GM19043 (cell line): Measurements from ENCODE around the gene CRYBG2.
"Not testable (repeated sequence)": the region's sequence is repeated elsewhere in the genome, so short reads cannot be mapped to it uniquely, and the experiment has no call there.

Experiments
- ATAC-seq: cut with Tn5 transposase; IDR thresholded peaks from one replicate; pipeline ENCODE4 v1.9.1; 2021; ENCODE audit warnings: low read depth; ENCODE audit not compliant: unreplicated experiment

Gene CRYBG2

GRCh38 chr1:26297057-26297790, 56.7 kb downstream of the CRYBG2 start:
- ATAC-seq: no peak

- ATAC-seq: no peak
Measured at GRCh38 chr1:26296340-26297056, 57.4 kb downstream of the CRYBG2 start.

GRCh38 chr1:26295194-26296138, 58.5 kb downstream of the CRYBG2 start:
- no peak for ATAC-seq

GRCh38 chr1:26293911-26294463, 59.9 kb downstream of the CRYBG2 start:
- ATAC-seq: no peak

DNA sequence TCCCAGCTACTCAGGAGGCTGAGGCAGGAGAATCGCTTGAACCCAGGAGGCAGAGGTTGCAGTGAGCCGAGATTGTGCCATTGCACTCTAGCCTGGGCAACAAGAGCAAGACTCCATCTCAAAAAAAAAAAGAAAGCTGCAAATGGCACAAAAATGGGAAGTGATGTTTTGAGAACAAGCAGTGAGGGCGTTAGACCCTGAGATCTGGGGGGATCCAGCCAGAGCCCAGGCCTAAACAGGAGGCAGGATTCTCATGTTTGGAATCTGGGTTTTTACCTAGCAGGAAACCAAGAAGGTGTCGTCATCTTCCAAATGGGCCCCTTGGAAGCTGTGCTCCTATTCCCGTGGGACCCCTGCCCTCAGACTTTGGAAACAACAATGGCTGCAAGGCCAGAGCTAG, 61.2 kb downstream of the CRYBG2 start:
- not testable (repeated sequence) for ATAC-seq

DNA sequence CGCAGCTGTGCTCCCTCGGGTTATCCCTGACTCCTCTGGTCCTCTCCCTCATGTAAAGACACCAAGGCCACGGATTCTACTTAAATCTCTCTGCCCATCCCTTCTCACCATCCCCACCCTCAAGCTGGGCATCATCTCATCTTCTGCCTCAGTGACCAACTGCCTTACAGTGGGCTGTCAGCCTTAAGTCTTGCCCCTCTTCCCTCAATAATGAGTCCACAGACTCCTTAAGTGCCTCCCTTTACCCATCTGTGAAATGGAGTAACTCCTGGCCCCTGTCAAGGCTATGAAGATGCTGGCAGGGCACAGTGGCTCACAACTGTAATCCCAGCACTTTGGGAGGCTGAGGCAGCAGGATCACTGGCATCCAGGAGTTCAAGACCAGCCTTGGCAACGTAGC, 62.0 kb downstream of the CRYBG2 start:
- ATAC-seq: no peak

DNA sequence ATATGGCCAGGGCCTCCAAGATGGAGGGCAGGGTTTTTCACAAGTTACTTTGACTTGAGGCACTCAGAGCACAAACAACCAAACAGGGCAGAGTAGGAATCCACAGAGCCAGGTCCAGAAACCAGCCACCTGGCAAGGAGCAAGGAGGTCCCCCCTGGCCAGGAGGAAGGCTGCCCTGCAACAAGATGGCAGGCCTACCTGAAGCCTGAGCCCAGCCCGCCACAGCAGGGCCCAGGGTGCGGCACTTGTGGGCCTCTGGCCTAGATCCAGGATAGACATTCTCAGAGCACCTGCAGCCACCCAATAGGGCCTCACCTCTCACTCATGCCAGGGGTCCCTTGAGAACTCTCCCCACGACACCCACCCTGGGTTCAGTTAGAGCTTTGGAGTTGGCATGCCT, 62.5 kb downstream of the CRYBG2 start:
- ATAC-seq: no peak

- ATAC-seq: no peak
Measured at GRCh38 chr1:26290882-26291261, 63.1 kb downstream of the CRYBG2 start.

DNA sequence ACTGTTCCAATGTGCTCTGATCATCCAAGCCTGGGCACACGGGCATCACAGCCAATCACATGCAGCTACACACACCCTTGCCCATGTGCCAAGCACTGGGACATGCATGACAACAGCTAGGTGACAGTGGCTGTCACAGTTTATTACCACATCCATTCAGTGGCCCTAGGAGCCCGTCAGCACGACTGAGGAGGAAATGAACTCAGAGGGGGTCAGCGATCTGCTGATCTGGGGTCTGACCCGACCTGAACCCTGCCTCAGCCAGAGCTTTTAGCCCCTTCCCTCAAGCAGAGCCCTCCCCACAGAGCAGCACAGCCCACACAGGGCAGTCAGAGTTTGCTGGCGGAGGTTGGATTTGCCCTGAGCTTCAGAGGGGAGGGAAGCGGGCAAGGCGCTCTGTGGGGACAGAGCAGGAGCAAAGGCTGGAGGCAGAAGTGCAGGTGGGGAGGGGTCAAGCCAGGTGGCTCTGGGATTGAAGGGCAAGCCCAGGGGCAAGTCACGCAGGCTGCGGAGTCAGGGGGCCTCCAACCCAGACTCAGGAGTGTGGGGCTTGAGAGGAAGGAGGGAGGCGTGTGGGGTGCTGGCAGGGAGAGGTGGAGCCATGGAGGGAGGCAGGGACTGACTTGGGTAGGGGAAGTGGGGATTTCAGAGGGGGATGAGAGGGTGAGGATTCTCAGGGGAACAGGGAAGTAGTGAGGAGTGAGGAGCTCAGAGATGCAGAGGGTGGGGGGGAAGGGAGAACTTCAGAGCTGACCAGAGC, 63.6 kb downstream of the CRYBG2 start:
- no peak for ATAC-seq

GRCh38 chr1:26289158-26290059, 64.5 kb downstream of the CRYBG2 start:
- ATAC-seq: no peak

GRCh38 chr1:26288311-26288941, 65.5 kb downstream of the CRYBG2 start:
- ATAC-seq: no peak

GRCh38 chr1:26287811-26288210, 66.1 kb downstream of the CRYBG2 start:
- no peak for ATAC-seq

- peak; percentile 42 for ATAC-seq
Measured at GRCh38 chr1:26287033-26287711, 66.8 kb downstream of the CRYBG2 start.

- ATAC-seq: no peak
Measured at GRCh38 chr1:26286064-26286416, 67.9 kb downstream of the CRYBG2 start.

- no peak for ATAC-seq
Measured at GRCh38 chr1:26285366-26286063, 68.4 kb downstream of the CRYBG2 start.

DNA sequence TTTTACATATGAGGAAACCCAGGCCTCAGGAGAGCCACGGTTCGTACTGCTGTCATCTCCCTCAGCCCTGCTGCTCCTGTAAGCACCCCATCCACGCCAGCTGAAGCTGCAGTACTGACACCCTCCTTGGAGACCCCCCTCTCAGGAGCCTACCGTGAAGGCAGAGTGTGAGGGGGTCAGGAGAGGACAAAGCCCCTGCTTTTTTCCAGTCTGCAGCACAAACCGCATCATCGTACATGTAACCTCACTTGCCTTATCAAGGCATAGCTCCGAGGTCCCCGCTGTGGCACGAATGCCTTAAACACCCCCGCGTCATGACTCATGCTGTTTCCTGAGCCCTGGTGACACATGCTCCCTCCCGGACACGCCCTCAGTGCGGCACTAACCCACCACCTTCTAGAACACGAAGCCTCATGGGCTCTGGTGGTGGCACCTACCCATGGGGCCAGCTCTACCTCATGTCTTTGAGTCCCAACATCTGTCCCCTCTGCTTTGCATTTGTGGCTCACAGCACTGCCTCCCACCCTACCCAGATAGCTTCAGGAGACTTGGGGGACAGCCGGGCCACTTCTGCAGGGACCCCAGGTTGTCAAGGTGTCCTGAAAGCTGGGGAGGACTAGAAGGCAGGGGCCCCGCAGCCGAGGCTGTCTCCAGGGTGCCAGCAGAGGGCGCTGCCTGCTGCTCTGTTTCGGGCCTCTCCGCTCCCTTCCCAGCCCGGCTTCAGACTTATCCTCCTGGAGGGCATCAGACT, 69.2 kb downstream of the CRYBG2 start:
- no peak for ATAC-seq
